Mesothelial cell of epicardium (in vitro differentiated cells): ENCODE data around the gene BMX. TPM values are rescaled to one million over a fixed set of nuclear protein-coding genes. Genes with fewer than 3 reads are reported as not detected.

Experiments
- DNase-seq, 2 experiments: peaks; one replicate each; pipeline ENCODE4 v3.0.0; 2021; ENCODE audit warnings: low spot score in 2 of 2; ENCODE audit not compliant: unreplicated experiment in 2 of 2
- H3K27ac Mint-ChIP-seq: 2 replicates; pipeline ENCODE4 v1.8.0; 2021; ENCODE audit warnings: mixed read lengths
- H3K27me3 Mint-ChIP-seq: 2 replicates; pipeline ENCODE4 v1.8.0; 2021; ENCODE audit warnings: low read depth, mixed read lengths
- H3K36me3 Mint-ChIP-seq: 2 replicates; pipeline ENCODE4 v1.8.0; 2021; ENCODE audit warnings: mixed read lengths
- H3K4me1 Mint-ChIP-seq: 2 replicates; pipeline ENCODE4 v1.8.0; 2021; ENCODE audit warnings: mixed read lengths
- H3K4me3 Mint-ChIP-seq: 2 replicates; pipeline ENCODE4 v1.8.0; 2021; ENCODE audit warnings: mild to moderate bottlenecking, moderate library complexity, mixed read lengths
- H3K9me3 Mint-ChIP-seq: 2 replicates; pipeline ENCODE4 v1.8.0; 2021; ENCODE audit warnings: mixed read lengths
- total RNA-seq: library from RNA; stranded (reverse); gene quantifications from 3 replicates; pipeline ENCODE4 v1.2.1, GENCODE V29; 2021
- TF ChIP-seq, protein P1 (sequence below): fragments of 200-600 bp; sonication (generic); IDR thresholded peaks from one replicate; pipeline ENCODE4 v1.5.0; 2021; ENCODE audit warnings: antibody characterized with exemption; ENCODE audit not compliant: unreplicated experiment

BMX gene
- total RNA-seq, 1 donor from 2014 or later = not detected

DNA sequence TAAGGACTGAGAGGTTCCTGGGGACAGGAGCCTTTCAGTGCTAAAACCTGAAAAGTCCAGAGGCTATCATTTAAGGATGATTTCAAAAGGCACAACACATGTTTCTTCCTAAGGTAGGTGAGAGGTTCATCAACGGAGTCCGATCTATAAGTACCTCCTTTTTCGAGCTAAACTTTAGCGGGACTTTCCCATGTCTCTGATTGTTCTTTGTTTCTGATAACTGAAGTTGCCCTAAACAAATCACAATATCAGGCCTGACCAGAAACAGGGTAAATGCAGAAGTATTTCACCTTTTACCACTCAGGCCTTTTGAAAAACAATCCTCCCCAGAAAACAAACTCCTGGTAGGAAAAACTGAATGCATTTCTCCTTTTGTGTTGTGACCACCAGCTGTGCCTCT lies 25.1 kb upstream of the BMX start:
- no peak for DNase-seq
- no peak overlapping the region for H3K27ac Mint-ChIP-seq
- TF ChIP-seq, protein P1, sequence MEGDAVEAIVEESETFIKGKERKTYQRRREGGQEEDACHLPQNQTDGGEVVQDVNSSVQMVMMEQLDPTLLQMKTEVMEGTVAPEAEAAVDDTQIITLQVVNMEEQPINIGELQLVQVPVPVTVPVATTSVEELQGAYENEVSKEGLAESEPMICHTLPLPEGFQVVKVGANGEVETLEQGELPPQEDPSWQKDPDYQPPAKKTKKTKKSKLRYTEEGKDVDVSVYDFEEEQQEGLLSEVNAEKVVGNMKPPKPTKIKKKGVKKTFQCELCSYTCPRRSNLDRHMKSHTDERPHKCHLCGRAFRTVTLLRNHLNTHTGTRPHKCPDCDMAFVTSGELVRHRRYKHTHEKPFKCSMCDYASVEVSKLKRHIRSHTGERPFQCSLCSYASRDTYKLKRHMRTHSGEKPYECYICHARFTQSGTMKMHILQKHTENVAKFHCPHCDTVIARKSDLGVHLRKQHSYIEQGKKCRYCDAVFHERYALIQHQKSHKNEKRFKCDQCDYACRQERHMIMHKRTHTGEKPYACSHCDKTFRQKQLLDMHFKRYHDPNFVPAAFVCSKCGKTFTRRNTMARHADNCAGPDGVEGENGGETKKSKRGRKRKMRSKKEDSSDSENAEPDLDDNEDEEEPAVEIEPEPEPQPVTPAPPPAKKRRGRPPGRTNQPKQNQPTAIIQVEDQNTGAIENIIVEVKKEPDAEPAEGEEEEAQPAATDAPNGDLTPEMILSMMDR = no peak
- H3K9me3 Mint-ChIP-seq = peaks cover 5% of the 10 kb centered on the region
- no peaks in the 10 kb centered on the region for H3K4me1 Mint-ChIP-seq
- no peaks in the 10 kb centered on the region for H3K27me3 Mint-ChIP-seq
- no peak overlapping the region for H3K4me3 Mint-ChIP-seq
- peaks cover 11% of the 10 kb centered on the region for H3K36me3 Mint-ChIP-seq

DNA sequence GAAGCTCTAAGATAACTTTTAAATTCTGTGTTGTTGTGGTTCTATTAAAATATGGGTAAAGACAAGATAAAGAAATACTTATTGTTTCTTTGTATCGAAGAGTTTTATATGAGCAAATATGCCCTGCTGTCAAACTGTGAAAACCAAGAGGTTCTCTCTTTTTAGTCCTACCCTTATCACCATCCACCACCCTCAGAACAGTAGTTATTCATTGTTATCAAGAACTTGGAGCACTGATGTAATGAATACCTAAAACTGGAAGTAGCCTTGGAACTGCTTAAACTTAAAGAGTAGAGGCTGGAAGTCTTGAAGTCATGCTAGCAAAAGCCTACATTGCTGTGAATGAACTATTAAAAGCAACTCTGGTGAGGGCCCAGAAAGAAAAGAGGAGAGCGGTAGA lies 16.7 kb upstream of the BMX start:
- no peak overlapping the region for H3K4me3 Mint-ChIP-seq
- H3K9me3 Mint-ChIP-seq = peaks cover 9% of the 10 kb centered on the region
- no peaks in the 10 kb centered on the region for H3K27me3 Mint-ChIP-seq
- TF ChIP-seq, protein P1 = no peak
- peaks cover 25% of the 10 kb centered on the region for H3K36me3 Mint-ChIP-seq
- DNase-seq = no peak
- no peaks in the 10 kb centered on the region for H3K4me1 Mint-ChIP-seq
- no peak overlapping the region for H3K27ac Mint-ChIP-seq

DNA sequence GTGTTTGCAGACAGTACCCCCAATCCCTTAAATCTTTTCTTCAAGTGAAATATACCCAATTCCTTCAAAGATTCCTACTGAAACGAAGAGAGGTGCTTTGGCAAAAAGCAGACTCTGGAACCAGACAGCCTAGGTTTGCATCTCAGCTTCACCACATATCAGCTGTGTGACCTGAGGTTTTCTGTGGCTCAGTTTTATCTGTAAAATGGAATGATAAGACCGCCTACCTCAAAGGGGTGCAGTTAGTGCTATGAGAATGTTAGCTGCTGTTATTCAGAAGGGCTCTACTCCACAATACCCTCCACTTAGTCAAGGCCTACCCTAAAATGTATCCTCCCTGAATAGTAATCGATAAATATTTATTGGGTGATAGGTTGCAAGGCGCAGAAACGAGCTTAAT lies 8.1 kb upstream of the BMX start:
- peak overlapping the region; percentile 82 for H3K4me3 Mint-ChIP-seq
- H3K4me1 Mint-ChIP-seq = peaks cover 23% of the 10 kb centered on the region
- no peak for DNase-seq
- TF ChIP-seq, protein P1 = no peak
- H3K27ac Mint-ChIP-seq = peak overlapping the region; percentile 87
- H3K27me3 Mint-ChIP-seq = no peaks in the 10 kb centered on the region
- peaks cover 11% of the 10 kb centered on the region for H3K36me3 Mint-ChIP-seq
- H3K9me3 Mint-ChIP-seq = no peaks in the 10 kb centered on the region

DNA sequence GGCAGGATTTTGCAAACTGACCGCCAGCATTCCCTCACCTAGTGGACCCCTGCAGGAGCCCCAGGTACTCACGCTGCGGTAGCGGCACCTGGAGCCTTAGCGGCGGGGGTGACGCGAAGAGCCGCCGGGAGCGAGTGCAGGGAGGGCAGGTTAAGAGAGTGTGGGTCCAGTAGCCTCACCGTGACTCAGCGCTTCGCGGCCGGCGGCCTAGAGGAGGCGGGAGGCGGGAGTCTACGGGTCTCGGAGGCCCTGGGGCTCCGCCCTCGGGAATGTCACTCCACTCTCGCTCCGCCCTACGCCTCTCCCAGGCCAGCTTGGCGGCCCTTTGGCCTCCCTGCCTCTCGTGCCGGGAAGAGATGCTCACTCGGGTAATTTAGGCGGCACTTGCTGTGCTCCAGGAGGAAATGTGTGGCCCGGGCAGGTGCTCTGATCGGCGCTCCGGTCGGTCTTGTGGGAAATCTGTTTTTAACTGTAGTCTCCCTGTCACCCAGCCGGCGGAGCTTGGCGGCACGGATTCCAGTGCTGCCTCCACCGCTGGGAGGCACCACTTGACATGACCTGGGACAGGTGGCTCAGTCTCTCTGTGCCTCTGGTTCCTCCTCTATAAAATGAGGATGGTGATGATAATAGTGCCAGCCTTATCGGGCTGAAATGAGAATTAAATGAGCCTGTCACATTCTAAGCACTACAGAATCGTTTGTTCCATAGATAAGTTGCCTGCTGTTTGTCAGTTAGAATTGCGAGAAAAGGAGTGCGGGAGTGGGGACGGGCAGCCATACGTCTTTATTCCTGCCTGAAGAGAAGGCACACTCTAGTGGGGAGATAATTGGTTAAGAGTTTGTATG lies 7.3 kb upstream of the BMX start, which contains the start of gene PIR:
Gene PIR, minus strand, starts transcription at position 216 of the 845 bp plus-strand sequence. CDS start 2,076 bp downstream, outside the sequence.
- Mint-ChIP-seq H3K4me1 (peaks cover 27% of the 10 kb centered on the region), H3K27me3 (no peaks in the 10 kb centered on the region), H3K9me3 (no peaks in the 10 kb centered on the region), H3K27ac (peak within 1 kb of the TSS; percentile 87), H3K36me3 (peaks cover 10% of the 10 kb centered on the region), H3K4me3 (peak within 1 kb of the TSS; percentile 82)
- DNase-seq = peak; percentile 69 to 85
- TF ChIP-seq, protein P1 = peak; percentile 25

DNA sequence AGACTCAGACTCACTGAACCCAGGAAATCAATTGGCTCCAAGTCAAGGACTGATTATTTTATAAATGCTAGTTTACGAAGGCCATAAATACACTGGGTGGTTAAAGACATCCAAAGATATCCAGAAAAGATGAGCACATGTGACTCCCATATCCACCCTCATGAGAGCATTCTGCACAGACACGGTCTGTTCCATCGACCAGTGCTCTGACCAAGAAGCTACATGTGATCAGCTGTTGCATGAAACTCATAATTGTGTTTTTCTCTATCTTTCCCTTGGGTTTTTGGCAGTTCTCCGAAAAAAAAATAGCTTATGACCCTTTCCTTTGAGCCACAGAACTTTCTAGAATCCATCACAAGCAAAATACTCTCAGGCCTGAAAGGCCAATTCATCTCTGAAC lies 4.8 kb upstream of the BMX start:
- TF ChIP-seq, protein P1 = no peak
- Mint-ChIP-seq H3K27ac (no peak overlapping the region), H3K4me3 (no peak overlapping the region), H3K4me1 (peaks cover 30% of the 10 kb centered on the region), H3K9me3 (no peaks in the 10 kb centered on the region), H3K27me3 (no peaks in the 10 kb centered on the region), H3K36me3 (peaks cover 3% of the 10 kb centered on the region)
- DNase-seq = no peak
